Prostate gland (tissue), 2 donors: ENCODE results near the gene PARVG.

ENCODE experiments used
- CTCF ChIP-seq, 4 experiments: fragments of 200-600 bp in 2 of 4; fragments of 450-650 bp in 2 of 4; sonication (generic) in 2 of 4; IDR thresholded peaks; 1 replicate in 3 of 4; 2 replicates in 1 of 4; pipeline ENCODE4 v1.5.1; 2016 to 2019; ENCODE audit warnings: antibody characterized with exemption in 4 of 4, mild to moderate bottlenecking in 2 of 4, moderate library complexity in 2 of 4
- POLR2AphosphoS5 ChIP-seq: sonication (generic); formaldehyde crosslinking; IDR thresholded peaks from one replicate; pipeline ENCODE4 v1.6.1; 2017; ENCODE audit warnings: antibody characterized with exemption

- TF ChIP-seq CTCF (IDR thresholded peaks at IDR 0.05), result no peak
- no peak for TF ChIP-seq POLR2AphosphoS5
These were observed 21.9 kb upstream of the PARVG start for GRCh38 chr22:44158816-44159215.
